K562 (cell line): ENCODE measurements around the gene FBXW9. TPM values are rescaled to one million over a fixed set of nuclear protein-coding genes. Genes with fewer than 3 reads are reported as not detected.

Source experiments
- ATAC-seq: fragments of 200-7000 bp; cut with Tn5 transposase; 3 replicates; pipeline ENCODE4 v1.9.1; 2020; ENCODE audit warnings: moderate library complexity
- BruUV-seq: library from RNA; stranded (reverse); fragments of 400-500 nt; replicated peaks from 2 replicates; lab custom pipeline; 2021; lab: Mats Ljungman, UMichigan
- CTCF ChIA-PET: fragments of 300-600 bp; formaldehyde crosslinking; extraction: SDS; loops from one replicate; lab custom pipeline; 2021; ENCODE audit warnings: low intra/inter-chr PET ratio; lab: Yijun Ruan, JAX
- POLR2A ChIA-PET: fragments of 300-600, 350-650 bp; sonication (Branson Sonifier 250); formaldehyde crosslinking; extraction: SDS; loops from one replicate; lab custom pipeline; 2021; ENCODE audit warnings: antibody characterized with exemption, inconsistent platforms; lab: Yijun Ruan, JAX
- DNase-seq, 4 experiments: peaks; one replicate each; pipeline versions ENCODE4 v3.0.0 to v3.0.0-alpha.2; 2011 to 2018; ENCODE audit warnings: low spot score in 3 of 4, mixed read lengths in 3 of 4; ENCODE audit errors: extremely low read depth in 1 of 4
- FAIRE-seq: peaks from 2 replicates; lab custom pipeline; 2011; peaks lifted over from hg19 to GRCh38; lab: Jason Lieb, UNC
- H2AFZ ChIP-seq: 2 replicates; pipeline ENCODE4 v1.6.0; 2011; ENCODE audit warnings: low read depth, low read length, control low read depth, inconsistent platforms
- H3K27ac ChIP-seq: fragments of 200-600 bp; 3 replicates; pipeline ENCODE4 v1.8.0; 2011; ENCODE audit warnings: low read depth, mild to moderate bottlenecking, control low read depth, inconsistent platforms, low read length, moderate library complexity, mixed read lengths; ENCODE audit errors: extremely low read depth
- H3K27me3 ChIP-seq, 2 experiments: fragments of 300-600 bp in 1 of 2; 2 replicates in 1 of 2; 3 replicates in 1 of 2; pipeline versions ENCODE4 v1.6.0 to v1.8.0; 2011; ENCODE audit warnings: inconsistent platforms in 2 of 2, low read length in 2 of 2, mild to moderate bottlenecking in 1 of 2, mixed read lengths in 1 of 2, moderate library complexity in 1 of 2; ENCODE audit not compliant: control insufficient read depth in 2 of 2, insufficient read depth in 2 of 2
- H3K36me3 ChIP-seq: fragments of 300-600 bp; 3 replicates; pipeline ENCODE4 v1.8.0; 2011; ENCODE audit warnings: mild to moderate bottlenecking, low read length, inconsistent platforms; ENCODE audit not compliant: control insufficient read depth, insufficient read depth
- H3K4me1 ChIP-seq, 2 experiments: fragments of 200-600 bp in 1 of 2; replicated peaks in 1 of 2; 2 replicates in 1 of 2; 3 replicates in 1 of 2; pipeline versions ENCODE4 v1.5.1 to v1.8.0; 2011; ENCODE audit warnings: inconsistent platforms in 2 of 2, low read length in 2 of 2, mild to moderate bottlenecking in 1 of 2, mixed read lengths in 1 of 2, moderate library complexity in 1 of 2; ENCODE audit not compliant: control insufficient read depth in 2 of 2, insufficient read depth in 2 of 2
- H3K4me2 ChIP-seq: 2 replicates; pipeline ENCODE4 v1.6.1; 2011; ENCODE audit warnings: low read length, control low read depth, inconsistent platforms, mixed read lengths; ENCODE audit not compliant: insufficient read depth
- H3K4me3 ChIP-seq: fragments of 200-600 bp; sonication (generic), shearing (Covaris generic); 2 replicates; pipeline ENCODE4 v1.5.1; 2016; ENCODE audit warnings: control low read depth, inconsistent platforms
- H3K79me2 ChIP-seq: fragments of 200-600 bp; 3 replicates; pipeline ENCODE4 v1.8.0; 2011; ENCODE audit warnings: low read length, inconsistent platforms; ENCODE audit not compliant: control insufficient read depth, insufficient read depth
- H3K9ac ChIP-seq, 2 experiments: 2 replicates each; pipeline versions ENCODE4 v1.6.0 to v1.6.1; 2011; ENCODE audit warnings: low read depth in 2 of 2, low read length in 2 of 2, control low read depth in 1 of 2, inconsistent platforms in 1 of 2, mild to moderate bottlenecking in 1 of 2, mixed read lengths in 1 of 2; ENCODE audit not compliant: insufficient read depth in 1 of 2
- H3K9me1 ChIP-seq: one replicate; pipeline ENCODE4 v1.6.0; 2011; ENCODE audit warnings: inconsistent platforms, mild to moderate bottlenecking, low read length, moderate library complexity; ENCODE audit not compliant: control insufficient read depth, insufficient read depth
- H3K9me3 ChIP-seq: replicated peaks from 2 replicates; pipeline ENCODE4 v1.5.1; 2011; ENCODE audit warnings: low read depth, low read length, inconsistent platforms; ENCODE audit not compliant: control insufficient read depth, insufficient read depth
- H4K20me1 ChIP-seq: replicated peaks from 2 replicates; pipeline ENCODE4 v1.6.1; 2011; ENCODE audit warnings: low read length, inconsistent platforms, mixed read lengths; ENCODE audit not compliant: control insufficient read depth, insufficient read depth
- ATF1 ChIP-seq, 2 experiments: fragments of 450-650 bp in 1 of 2; IDR thresholded peaks; 2 replicates each; pipeline ENCODE4 v1.6.1; 2016; ENCODE audit warnings: missing compliant biosample characterization in 1 of 2, missing genetic modification characterization in 1 of 2
- ATF2 ChIP-seq: sonication (generic); formaldehyde crosslinking; IDR thresholded peaks from 2 replicates; pipeline ENCODE4 v1.8.1; 2022; ENCODE audit warnings: missing genetic modification reagents
- CBX1 ChIP-seq: sonication (generic); IDR thresholded peaks from 2 replicates; pipeline ENCODE4 v1.6.1; 2016; ENCODE audit warnings: antibody characterized with exemption, low read depth, mild to moderate bottlenecking
- CBX8 ChIP-seq: fragments of 200-600 bp; sonication (generic); IDR thresholded peaks from 2 replicates; pipeline ENCODE4 v1.6.1; 2012; ENCODE audit warnings: borderline replicate concordance, mixed run types, low read depth, mild to moderate bottlenecking, moderate library complexity, mixed read lengths, low read length, control low read depth, inconsistent platforms; ENCODE audit not compliant: poor library complexity, severe bottlenecking; ENCODE audit errors: extremely low read depth
- CEBPB ChIP-seq: fragments of 450-650 bp; IDR thresholded peaks from 2 replicates; pipeline ENCODE4 v1.6.1; 2016; ENCODE audit warnings: missing genetic modification characterization, missing compliant biosample characterization
- CHD4 ChIP-seq: fragments of 200-600 bp; sonication (generic); IDR thresholded peaks from 3 replicates; pipeline ENCODE4 v1.6.1; 2012; ENCODE audit warnings: low read depth, mild to moderate bottlenecking, mixed read lengths, low read length, inconsistent platforms; ENCODE audit not compliant: insufficient read depth, insufficient replicate concordance, poor library complexity, severe bottlenecking
- DNMT1 ChIP-seq: fragments of 450-650 bp; IDR thresholded peaks from 2 replicates; pipeline ENCODE4 v1.6.1; 2016; ENCODE audit warnings: antibody characterized with exemption, mild to moderate bottlenecking
- EGR1 ChIP-seq: fragments of 450-650 bp; conservative IDR thresholded peaks from 2 replicates; pipeline ENCODE4 v1.6.1; 2017; ENCODE audit warnings: mild to moderate bottlenecking
- ETV5 ChIP-seq: sonication (generic); formaldehyde crosslinking; IDR thresholded peaks from 2 replicates; pipeline ENCODE4 v1.4.0; 2020; ENCODE audit warnings: low read depth, mild to moderate bottlenecking, missing genetic modification reagents
- HMGN3 ChIP-seq: IDR thresholded peaks from 2 replicates; pipeline ENCODE4 v1.6.1; 2011; ENCODE audit warnings: borderline replicate concordance, low read depth, mild to moderate bottlenecking, mixed read lengths, low read length; ENCODE audit not compliant: insufficient read length; ENCODE audit errors: extremely low read depth
- L3MBTL2 ChIP-seq: fragments of 450-650 bp; IDR thresholded peaks from 2 replicates; pipeline ENCODE4 v1.6.1; 2016; ENCODE audit warnings: mild to moderate bottlenecking, moderate library complexity
- MNT ChIP-seq, 2 experiments: fragments of 450-650 bp; conservative IDR thresholded peaks; 2 replicates each; pipeline ENCODE4 v1.6.1; 2017; ENCODE audit warnings: mild to moderate bottlenecking in 2 of 2, moderate library complexity in 2 of 2
- NRF1 ChIP-seq, 2 experiments: fragments of 450-650 bp; IDR thresholded peaks in 1 of 2; conservative IDR thresholded peaks in 1 of 2; 2 replicates each; pipeline ENCODE4 v1.6.1; 2014; ENCODE audit warnings: mild to moderate bottlenecking in 2 of 2
- NUFIP1 ChIP-seq: fragments of 450-650 bp; IDR thresholded peaks from 2 replicates; pipeline ENCODE4 v1.6.1; 2018; ENCODE audit not compliant: partially characterized antibody
- POLR2G ChIP-seq: fragments of 200-400 bp; formaldehyde crosslinking; IDR thresholded peaks from 2 replicates; pipeline ENCODE4 v1.6.1; 2017; ENCODE audit warnings: low read depth, mild to moderate bottlenecking, antibody characterized with exemption, low read length, moderate library complexity
- SUPT5H ChIP-seq: fragments of 450-650 bp; IDR thresholded peaks from 2 replicates; pipeline ENCODE4 v1.6.1; 2016
- ZFX ChIP-seq: sonication (generic); formaldehyde crosslinking; IDR thresholded peaks from 2 replicates; pipeline ENCODE4 v1.8.0; 2022; ENCODE audit warnings: mild to moderate bottlenecking, missing genetic modification reagents, moderate library complexity
- ZNF134 ChIP-seq: fragments of 250-450 bp; sonication (Bioruptor Pico); conservative IDR thresholded peaks from 2 replicates; pipeline ENCODE4 v1.4.0; 2020
- ZNF75A ChIP-seq: fragments of 450-650 bp; formaldehyde crosslinking; IDR thresholded peaks from 2 replicates; pipeline ENCODE4 v1.4.0; 2020; ENCODE audit warnings: mild to moderate bottlenecking
- WGBS: fragments of 100-300 bp; shearing (Covaris generic); methylation state at CpG from one replicate; pipeline ENCODE4 v1.1.6; 2016; ENCODE audit warnings: low coverage, mixed read lengths; ENCODE audit not compliant: insufficient coverage; ENCODE audit errors: missing lambda C conversion rate; 5-methylcytosine and 5-hydroxymethylcytosine counted together
- in situ Hi-C: fragments of 300-500 bp; cut with MboI; formaldehyde crosslinking; loops from 4 replicates; pipeline ENCODE4 v1.15.0; 2018; ENCODE audit warnings: inconsistent platforms, mixed read lengths
- intact Hi-C: fragments of 100-400 bp; cut with micrococcal nuclease; formaldehyde crosslinking; loops from 2 replicates; pipeline ENCODE4 v1.14.2; 2022
- polyA plus RNA-seq, 8 experiments: library from polyadenylated mRNA; depleted of rRNA in 4 of 8; stranded (reverse) in 5 of 8; unstranded in 3 of 8; fragments of >200 nt; fragmentation: Nextera tagmentation in 2 of 8; fragmentation: Illumina TruSeq in 1 of 8; extraction: Ambion mirVana in 2 of 8; extraction: Trizol in 1 of 8; gene quantifications; 2 replicates each; pipeline versions ENCODE4 v1.2.1 to v1.2.3, GENCODE V29; 2011 to 2014; ENCODE audit warnings: inconsistent platforms in 1 of 8, missing spikeins in 1 of 8
- total RNA-seq, 7 experiments: library from RNA; depleted of rRNA in 6 of 7; stranded (reverse); fragments of >200 nt in 6 of 7; fragmentation: Illumina TruSeq in 2 of 7; extraction: Trizol in 2 of 7; gene quantifications; 2 replicates each; pipeline versions ENCODE4 v1.2.1 to v1.2.3, GENCODE V29; 2011 to 2021; ENCODE audit warnings: low replicate concordance in 1 of 7

Gene FBXW9
- total and polyA plus RNA-seq, 9 of the 15 experiments (the other 6 are each of a cell fraction or from before 2014, with no cell fraction given) = 0.23 to 21.7 (median 6.2) TPM

- Histone ChIP-seq H3K36me3 (peaks cover 27% of the 10 kb centered on the region; the same call in 2 of the 3 replicates), H2AFZ (peak within 1 kb of the TSS; percentile 95), H3K9me3 (no peaks in the 10 kb centered on the region), H3K27me3 (no peaks in the 10 kb centered on the region), H4K20me1 (peaks cover 5% of the 10 kb centered on the region; the same call in 1 of the 2 replicates), H3K4me2 (peak within 1 kb of the TSS; percentile 99), H3K79me2 (peaks cover 34% of the 10 kb centered on the region), H3K4me1 (peaks cover 18 to 54% of the 10 kb centered on the region in 2 experiments; a peak in 4 of 5 replicates), H3K9ac (peak within 1 kb of the TSS; percentile 70 to 89), H3K9me1 (no peaks in the 10 kb centered on the region), H3K27ac (peak within 1 kb of the TSS; percentile 62; the same call in 2 of the 3 replicates), H3K4me3 (peak within 1 kb of the TSS; percentile 75)
- WGBS = 1% methylated on average over 42 of the region's 46 CpGs
- intact Hi-C loops = no loop called here
- ChIA-PET POLR2A (interaction anchor here (0.6 to 1.1 kb wide), 11 partner anchors 9 to 596 kb away, joined by 3 to 6 read pairs (median 4); partner anchors contain the start of genes ZNF490 and ZNF791), CTCF (no interaction called here)
- in situ Hi-C loops = no loop called here
- DNase-seq (peak; percentile 87 to 96 (median 94)), ATAC-seq (peak; percentile 88), FAIRE-seq (peak; percentile 80)
- BruUV-seq = no TSS peak
- no peak for TF ChIP-seq ATF1 (CRISPR knock-in tag; IDR thresholded peaks at IDR 0.05)
- 0 out of 2 replicates have a peak, but pooled peaks have one; percentile 15 for TF ChIP-seq ATF1 (tag; IDR thresholded peaks at IDR 0.05)
- TF ChIP-seq CBX8 = no peak
- TF ChIP-seq SUPT5H = peak; percentile 44; the same call in 1 of the 2 replicates
- peak; percentile 85 for TF ChIP-seq POLR2G
- no peak for TF ChIP-seq DNMT1
- TF ChIP-seq MNT (conservative IDR thresholded peaks at IDR 0.05) = peak in 1 of 2 experiments; percentile 47; a peak in 1 of 4 replicates
- TF ChIP-seq CBX1 = 0 out of 2 replicates have a peak, but pooled peaks have one; percentile 6
- no peak for TF ChIP-seq ATF2 (CRISPR knock-in tag)
- no peak for TF ChIP-seq CEBPB (tag)
- TF ChIP-seq HMGN3 = peak; percentile 65
- peak; percentile 78 for TF ChIP-seq ZFX
- peak; percentile 26 to 27; a peak in 3 of 4 replicates for TF ChIP-seq NRF1 (conservative IDR thresholded peaks at IDR 0.05 in 1 of 2, IDR thresholded peaks at IDR 0.05 in 1 of 2)
- TF ChIP-seq ZNF75A (CRISPR knock-in tag) = no peak
- TF ChIP-seq ZNF134 (CRISPR knock-in tag) = no peak
- TF ChIP-seq EGR1 = peak; percentile 44; the same call in 1 of the 2 replicates
- no peak for TF ChIP-seq NUFIP1
- TF ChIP-seq L3MBTL2 = peak; percentile 33; the same call in 1 of the 2 replicates
- TF ChIP-seq ETV5 (CRISPR knock-in tag) = 0 out of 2 replicates have a peak, but pooled peaks have one; percentile 37
- TF ChIP-seq CHD4 = no peak
Observed at GRCh38 chr19:12666265-12667048, 30.0 kb downstream of the FBXW9 start, which contains the start of the genes MAN2B1 and WDR83. Gene MAN2B1 (minus strand): TSS chr19:12666742. CDS start chr19:12666701, 41 bp downstream. Gene WDR83 (plus strand): TSS chr19:12666807. CDS start chr19:12669791, 2,984 bp downstream.
